ENCODE measurements around the gene RBM20. TPM values are rescaled to one million over a fixed set of nuclear protein-coding genes. Genes with fewer than 3 reads are reported as not detected.

RBM20 gene
- total and polyA plus RNA-seq, 2 of the 13 experiments (the other 11 are each of a cell fraction or from before 2014, with no cell fraction given) = 0.02 to 0.22 TPM

- no peak for TF ChIP-seq ZNF766 (CRISPR knock-in tag; IDR thresholded peaks at IDR 0.05; ENCODE audit: borderline replicate concordance)
- no peak for TF ChIP-seq ZNF614 (CRISPR knock-in tag; IDR thresholded peaks at IDR 0.05; ENCODE audit: borderline replicate concordance)
- TF ChIP-seq ARHGAP35 (CRISPR knock-in tag; IDR thresholded peaks at IDR 0.05; ENCODE audit: borderline replicate concordance) = no peak
- TF ChIP-seq ZFP41 (CRISPR knock-in tag; IDR thresholded peaks at IDR 0.05; ENCODE audit: borderline replicate concordance) = no peak
- TF ChIP-seq MAX (IDR thresholded peaks at IDR 0.05) = no peak
- TF ChIP-seq ZFP91 (CRISPR knock-in tag; IDR thresholded peaks at IDR 0.05; ENCODE audit: borderline replicate concordance) = no peak
- no peak for TF ChIP-seq RAD51 (IDR thresholded peaks at IDR 0.05; ENCODE audit: borderline replicate concordance)
- no peak for TF ChIP-seq ZNF672 (CRISPR knock-in tag; IDR thresholded peaks at IDR 0.05)
- 0 out of 2 replicates have a peak, but pooled peaks have one; percentile 9 for TF ChIP-seq HDAC2 (CRISPR knock-in tag; IDR thresholded peaks at IDR 0.05)
- TF ChIP-seq ZBTB26 (CRISPR knock-in tag; IDR thresholded peaks at IDR 0.05; ENCODE audit: borderline replicate concordance) = no peak
- no peak for TF ChIP-seq TCF12 (IDR thresholded peaks at IDR 0.05)
- TF ChIP-seq TCF12 (CRISPR knock-in tag; IDR thresholded peaks at IDR 0.05) = no peak
- TF ChIP-seq MLXIP (CRISPR knock-in tag; IDR thresholded peaks at IDR 0.05; ENCODE audit: borderline replicate concordance) = no peak
- no peak for TF ChIP-seq IRF1 (CRISPR knock-in tag; IDR thresholded peaks at IDR 0.05; ENCODE audit: low read depth)
- no peak for TF ChIP-seq ZBTB14 (CRISPR knock-in tag; IDR thresholded peaks at IDR 0.05)
- no peak for TF ChIP-seq ZNF572 (CRISPR knock-in tag; IDR thresholded peaks at IDR 0.05)
- TF ChIP-seq HBP1 (CRISPR knock-in tag; IDR thresholded peaks at IDR 0.05; ENCODE audit: low read depth) = 0 out of 2 replicates have a peak, but pooled peaks have one; percentile 38
- TF ChIP-seq NAIF1 (CRISPR knock-in tag; IDR thresholded peaks at IDR 0.05; ENCODE audit: borderline replicate concordance) = no peak
These were observed 159.7 kb downstream of the RBM20 start (continued) for GRCh38 chr10:110803830-110804338.
